NOMO-1 (cell line): ENCODE results near the gene TRIM37.

ENCODE experiments used
- DNase-seq, 2 experiments: peaks; one replicate each; lab custom pipeline; 2025; ENCODE audit not compliant: unreplicated experiment in 2 of 2; lab: John Stamatoyannopoulos, UW

Gene TRIM37

GRCh38 chr17:58954358-58954757 is 152.3 kb downstream of the TRIM37 start:
- peak; percentile 26 to 70 for DNase-seq

- no peak for DNase-seq
Observed at GRCh38 chr17:58947824-58948223, 158.9 kb downstream of the TRIM37 start.

GRCh38 chr17:58947411-58947810 is 159.3 kb downstream of the TRIM37 start:
- no peak for DNase-seq

- DNase-seq: no peak
Observed at GRCh38 chr17:58944166-58944565, 162.5 kb downstream of the TRIM37 start.

- no peak for DNase-seq
Observed at GRCh38 chr17:58936295-58936694, 170.4 kb downstream of the TRIM37 start.

- DNase-seq: no peak
Observed at GRCh38 chr17:58932956-58933355, 173.7 kb downstream of the TRIM37 start.
